ENCODE data around the gene RDM1.

DNA sequence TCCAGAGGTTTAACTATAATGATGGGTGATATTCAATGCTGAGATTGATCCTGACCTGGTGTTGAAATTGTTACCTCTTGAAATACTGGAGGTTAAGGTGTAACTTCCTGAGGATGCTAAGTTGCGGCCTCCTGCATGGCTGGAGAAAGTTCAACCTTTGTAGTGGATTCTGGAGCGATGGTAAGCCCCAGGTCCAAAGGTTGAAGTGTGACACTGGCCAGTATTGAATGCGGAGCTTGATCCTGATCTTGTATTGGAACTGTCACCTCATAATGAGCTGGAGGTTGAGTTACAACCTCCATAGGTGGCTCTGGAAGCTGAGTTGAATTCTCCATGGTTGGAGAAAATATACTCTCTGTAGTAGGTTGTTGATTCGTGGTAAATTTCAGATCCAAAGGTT is 17.0 kb downstream of the RDM1 start:
- TF ChIP-seq EZH2phosphoT487 (conservative IDR thresholded peaks at IDR 0.05; ENCODE audit: low read length) = no peak
- TF ChIP-seq, protein P1, sequence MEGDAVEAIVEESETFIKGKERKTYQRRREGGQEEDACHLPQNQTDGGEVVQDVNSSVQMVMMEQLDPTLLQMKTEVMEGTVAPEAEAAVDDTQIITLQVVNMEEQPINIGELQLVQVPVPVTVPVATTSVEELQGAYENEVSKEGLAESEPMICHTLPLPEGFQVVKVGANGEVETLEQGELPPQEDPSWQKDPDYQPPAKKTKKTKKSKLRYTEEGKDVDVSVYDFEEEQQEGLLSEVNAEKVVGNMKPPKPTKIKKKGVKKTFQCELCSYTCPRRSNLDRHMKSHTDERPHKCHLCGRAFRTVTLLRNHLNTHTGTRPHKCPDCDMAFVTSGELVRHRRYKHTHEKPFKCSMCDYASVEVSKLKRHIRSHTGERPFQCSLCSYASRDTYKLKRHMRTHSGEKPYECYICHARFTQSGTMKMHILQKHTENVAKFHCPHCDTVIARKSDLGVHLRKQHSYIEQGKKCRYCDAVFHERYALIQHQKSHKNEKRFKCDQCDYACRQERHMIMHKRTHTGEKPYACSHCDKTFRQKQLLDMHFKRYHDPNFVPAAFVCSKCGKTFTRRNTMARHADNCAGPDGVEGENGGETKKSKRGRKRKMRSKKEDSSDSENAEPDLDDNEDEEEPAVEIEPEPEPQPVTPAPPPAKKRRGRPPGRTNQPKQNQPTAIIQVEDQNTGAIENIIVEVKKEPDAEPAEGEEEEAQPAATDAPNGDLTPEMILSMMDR (IDR thresholded peaks at IDR 0.05; ENCODE audit: insufficient read depth, low read length, poor library complexity, severe bottlenecking) = no peak

Data from SU-DHL-6 (cell line).